ENCODE data around the gene FAM9C.

DNA sequence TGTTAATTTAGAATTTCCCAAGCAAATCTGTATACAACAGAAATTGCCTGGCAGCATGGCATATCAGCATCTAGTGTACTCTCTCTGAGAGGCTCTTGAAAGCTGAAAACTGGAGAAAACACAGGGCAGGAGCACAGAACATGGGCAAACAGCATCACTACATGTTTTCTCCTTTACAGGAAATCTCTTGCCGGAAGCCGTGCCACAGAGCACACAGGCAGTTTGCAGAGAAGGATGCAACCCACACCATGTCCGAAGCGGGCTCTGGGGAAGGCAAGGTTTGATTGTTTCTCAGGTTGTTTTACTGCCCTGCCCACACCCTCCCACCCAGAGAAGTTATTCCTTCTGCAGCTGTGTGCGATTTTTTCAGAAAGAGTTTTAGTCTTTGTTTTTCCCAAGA is 41.1 kb upstream of the FAM9C start:
- TF ChIP-seq, protein P1, sequence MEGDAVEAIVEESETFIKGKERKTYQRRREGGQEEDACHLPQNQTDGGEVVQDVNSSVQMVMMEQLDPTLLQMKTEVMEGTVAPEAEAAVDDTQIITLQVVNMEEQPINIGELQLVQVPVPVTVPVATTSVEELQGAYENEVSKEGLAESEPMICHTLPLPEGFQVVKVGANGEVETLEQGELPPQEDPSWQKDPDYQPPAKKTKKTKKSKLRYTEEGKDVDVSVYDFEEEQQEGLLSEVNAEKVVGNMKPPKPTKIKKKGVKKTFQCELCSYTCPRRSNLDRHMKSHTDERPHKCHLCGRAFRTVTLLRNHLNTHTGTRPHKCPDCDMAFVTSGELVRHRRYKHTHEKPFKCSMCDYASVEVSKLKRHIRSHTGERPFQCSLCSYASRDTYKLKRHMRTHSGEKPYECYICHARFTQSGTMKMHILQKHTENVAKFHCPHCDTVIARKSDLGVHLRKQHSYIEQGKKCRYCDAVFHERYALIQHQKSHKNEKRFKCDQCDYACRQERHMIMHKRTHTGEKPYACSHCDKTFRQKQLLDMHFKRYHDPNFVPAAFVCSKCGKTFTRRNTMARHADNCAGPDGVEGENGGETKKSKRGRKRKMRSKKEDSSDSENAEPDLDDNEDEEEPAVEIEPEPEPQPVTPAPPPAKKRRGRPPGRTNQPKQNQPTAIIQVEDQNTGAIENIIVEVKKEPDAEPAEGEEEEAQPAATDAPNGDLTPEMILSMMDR (conservative IDR thresholded peaks at IDR 0.05; ENCODE audit: low read depth, low read length): no peak
- TF ChIP-seq POLR2A (IDR thresholded peaks at IDR 0.05; ENCODE audit: low read depth, low read length) (no peak), SMC3 (IDR thresholded peaks at IDR 0.05; ENCODE audit: low read depth, low read length) (no peak), MAZ (IDR thresholded peaks at IDR 0.05; ENCODE audit: borderline replicate concordance, low read depth, low read length) (no peak)
